Osteoblast (primary cell): Measurements from ENCODE around the gene GNPTAB. TPM values are rescaled to one million over a fixed set of nuclear protein-coding genes. Genes with fewer than 3 reads are reported as not detected.

Source experiments
- DNase-seq: peaks from one replicate; pipeline ENCODE4 v3.0.0; 2011; ENCODE audit warnings: low spot score, mixed read lengths; ENCODE audit not compliant: insufficient read length; ENCODE audit errors: missing footprints
- H2AFZ ChIP-seq: 2 replicates; pipeline ENCODE4 v1.6.0; 2011; ENCODE audit warnings: mild to moderate bottlenecking, low read length
- H3K27ac ChIP-seq: 2 replicates; pipeline ENCODE4 v1.5.1; 2011; ENCODE audit warnings: mild to moderate bottlenecking, low read depth, low read length, moderate library complexity
- H3K27me3 ChIP-seq: 2 replicates; pipeline ENCODE4 v1.6.0; 2012; ENCODE audit warnings: mild to moderate bottlenecking, control low read depth, inconsistent platforms, low read length, moderate library complexity; ENCODE audit not compliant: insufficient read depth
- H3K36me3 ChIP-seq: 2 replicates; pipeline ENCODE4 v1.5.1; 2011; ENCODE audit warnings: mild to moderate bottlenecking, low read length, control low read depth, moderate library complexity; ENCODE audit not compliant: insufficient read depth
- H3K4me1 ChIP-seq: 2 replicates; pipeline ENCODE4 v1.5.1; 2011; ENCODE audit warnings: mild to moderate bottlenecking, low read length, control low read depth, moderate library complexity; ENCODE audit not compliant: insufficient read depth
- H3K4me2 ChIP-seq: 2 replicates; pipeline ENCODE4 v1.6.0; 2011; ENCODE audit warnings: mild to moderate bottlenecking, low read length; ENCODE audit not compliant: insufficient read depth
- H3K4me3 ChIP-seq: fragments of 200-600 bp; sonication (generic); 3 replicates; pipeline ENCODE4 v1.5.1; 2012; ENCODE audit warnings: mild to moderate bottlenecking, low read length, inconsistent platforms; ENCODE audit not compliant: insufficient read depth
- H3K79me2 ChIP-seq: 2 replicates; pipeline ENCODE4 v1.6.0; 2012; ENCODE audit warnings: mild to moderate bottlenecking, low read length, control low read depth, inconsistent platforms; ENCODE audit not compliant: insufficient read depth
- H3K9me3 ChIP-seq: 2 replicates; pipeline ENCODE4 v1.5.1; 2011; ENCODE audit warnings: low read depth, low read length, control low read depth
- H4K20me1 ChIP-seq: 2 replicates; pipeline ENCODE4 v1.6.0; 2012; ENCODE audit warnings: mild to moderate bottlenecking, low read length, control low read depth; ENCODE audit not compliant: insufficient read depth
- small RNA-seq: library from RNA; depleted of rRNA; stranded (forward); fragments of <200 nt; gene quantifications from one replicate; pipeline ENCODE3, GENCODE V24; 2012
- total RNA-seq: library from RNA; depleted of rRNA; stranded (reverse); fragments of >200 nt; gene quantifications from 2 replicates; pipeline ENCODE4 v1.2.3, GENCODE V29; 2012
- TF ChIP-seq, protein P1 (sequence below): IDR thresholded peaks from 2 replicates; pipeline ENCODE4 v1.5.1; 2011; ENCODE audit warnings: mild to moderate bottlenecking, low read depth, low read length, moderate library complexity; ENCODE audit errors: extremely low read depth

GNPTAB gene
- total RNA-seq, 1 donor = 93.0 TPM

- Histone ChIP-seq H2AFZ (peak overlapping the region; percentile 96), H3K27ac (peak overlapping the region; percentile 42), H3K9me3 (no peaks in the 10 kb centered on the region), H3K36me3 (no peaks in the 10 kb centered on the region), H3K79me2 (peaks cover 41% of the 10 kb centered on the region), H3K4me1 (peaks cover 6% of the 10 kb centered on the region), H3K27me3 (no peaks in the 10 kb centered on the region), H4K20me1 (no peaks in the 10 kb centered on the region), H3K4me2 (peak overlapping the region; percentile 94), H3K4me3 (peak overlapping the region; percentile 83)
- no peak for DNase-seq
- TF ChIP-seq, protein P1, sequence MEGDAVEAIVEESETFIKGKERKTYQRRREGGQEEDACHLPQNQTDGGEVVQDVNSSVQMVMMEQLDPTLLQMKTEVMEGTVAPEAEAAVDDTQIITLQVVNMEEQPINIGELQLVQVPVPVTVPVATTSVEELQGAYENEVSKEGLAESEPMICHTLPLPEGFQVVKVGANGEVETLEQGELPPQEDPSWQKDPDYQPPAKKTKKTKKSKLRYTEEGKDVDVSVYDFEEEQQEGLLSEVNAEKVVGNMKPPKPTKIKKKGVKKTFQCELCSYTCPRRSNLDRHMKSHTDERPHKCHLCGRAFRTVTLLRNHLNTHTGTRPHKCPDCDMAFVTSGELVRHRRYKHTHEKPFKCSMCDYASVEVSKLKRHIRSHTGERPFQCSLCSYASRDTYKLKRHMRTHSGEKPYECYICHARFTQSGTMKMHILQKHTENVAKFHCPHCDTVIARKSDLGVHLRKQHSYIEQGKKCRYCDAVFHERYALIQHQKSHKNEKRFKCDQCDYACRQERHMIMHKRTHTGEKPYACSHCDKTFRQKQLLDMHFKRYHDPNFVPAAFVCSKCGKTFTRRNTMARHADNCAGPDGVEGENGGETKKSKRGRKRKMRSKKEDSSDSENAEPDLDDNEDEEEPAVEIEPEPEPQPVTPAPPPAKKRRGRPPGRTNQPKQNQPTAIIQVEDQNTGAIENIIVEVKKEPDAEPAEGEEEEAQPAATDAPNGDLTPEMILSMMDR = no peak
Measured at GRCh38 chr12:101696251-101697196, 134.2 kb downstream of the GNPTAB start.

GRCh38 chr12:101695706-101696105 lies 135.1 kb downstream of the GNPTAB start:
- Histone ChIP-seq H3K4me2 (no peak overlapping the region), H3K9me3 (no peaks in the 10 kb centered on the region), H3K36me3 (no peaks in the 10 kb centered on the region), H3K27me3 (no peaks in the 10 kb centered on the region), H3K4me1 (peaks cover 6% of the 10 kb centered on the region), H4K20me1 (no peaks in the 10 kb centered on the region), H3K27ac (no peak overlapping the region), H3K4me3 (no peak overlapping the region), H2AFZ (no peak overlapping the region), H3K79me2 (peaks cover 33% of the 10 kb centered on the region)
- TF ChIP-seq, protein P1 = no peak
- DNase-seq = no peak

Small RNA genes lying within 50 kb of the gene (small RNA-seq; reads per million reads assigned to genes)
- gene RNA5SP368 (not detected), gene RNA5SP369 (not detected), gene RNU6-101P (not detected), gene RNU6-1183P (not detected), gene RNU6-172P (not detected), gene RNY1P16 (not detected)

Other genes with a start within 250 kb of the GNPTAB start
- gene MYBPC1, start 236.0 kb downstream of the GNPTAB start, total RNA-seq = not detected in 2 replicates
- 24.6 and 32.7 TPM in 2 replicates for gene CHPT1, start 133.3 kb downstream of the GNPTAB start, total RNA-seq
- gene SYCP3, start 91.5 kb downstream of the GNPTAB start, total RNA-seq = 0.72 and 0.88 TPM in 2 replicates
- gene DRAM1, start 46.6 kb upstream of the GNPTAB start, total RNA-seq = 141 and 150 TPM in 2 replicates
- 113 and 136 TPM in 2 replicates for gene WASHC3, start 231.0 kb upstream of the GNPTAB start, total RNA-seq